ENCODE results near the gene FAM241A. TPM values are rescaled to one million over a fixed set of nuclear protein-coding genes. Genes with fewer than 3 reads are reported as not detected.

Gene FAM241A
- total and polyA plus RNA-seq, 2 of the 13 experiments (the other 11 are each of a cell fraction or from before 2014, with no cell fraction given), result 0.61 to 0.69 TPM

GRCh38 chr4:112153211-112153791 lies 8.0 kb downstream of the FAM241A start:
- in situ Hi-C loops (cut with HindIII; ENCODE audit: extremely low pct_ligation_motif_present, low pct_unique_long_range_greater_than_20kb) (no loop called here), intact Hi-C loops (cut with micrococcal nuclease; ENCODE audit: unreplicated experiment) (no loop called here)
- Histone ChIP-seq H3K9me3 (ENCODE audit: low read length) (no peaks in the 10 kb centered on the region), H3K79me2 (ENCODE audit: insufficient read depth, low read length) (no peaks in the 10 kb centered on the region), H4K20me1 (ENCODE audit: insufficient read depth, low read length) (no peaks in the 10 kb centered on the region), H3K4me2 (ENCODE audit: low read depth, low read length) (no peak overlapping the region), H3K27ac (ENCODE audit: extremely low read length, insufficient read depth, low read length) (no peak overlapping the region), H2AFZ (ENCODE audit: low read length) (no peak overlapping the region), H3K9ac (ENCODE audit: insufficient read depth, low read depth, low read length) (no peak overlapping the region), H3K4me3 (replicated peaks in 1 of 3; ENCODE audit: insufficient read depth in 1 of 3, low read depth in 2 of 3, low read length in 3 of 3) (no peak overlapping the region), H3K4me1 (ENCODE audit: insufficient read depth, low read length) (no peaks in the 10 kb centered on the region), H3K36me3 (replicated peaks in 1 of 2; ENCODE audit: control insufficient read depth in 1 of 2, insufficient read depth in 2 of 2, low read length in 2 of 2) (no peaks in the 10 kb centered on the region), H3K27me3 (ENCODE audit: control insufficient read depth in 1 of 2, insufficient read depth in 2 of 2, low read length in 2 of 2) (no peaks in the 10 kb centered on the region)
- BruUV-seq (replicated peaks), result no TSS peak
- ATAC-seq (no peak), DNase-seq (ENCODE audit: low spot score) (no peak), FAIRE-seq (no peak)
- ChIA-PET POLR2A (no interaction called here), CTCF (ENCODE audit: low intra/inter-chr PET ratio, low total read pairs) (no interaction called here)
- WGBS (ENCODE audit: low lambda C conversion rate), result 83% methylated on average over 4 of the region's 4 CpGs
- TF ChIP-seq TOPORS (CRISPR knock-in tag; IDR thresholded peaks at IDR 0.05) (no peak), HNRNPUL1 (IDR thresholded peaks at IDR 0.05; ENCODE audit: low read depth, low read length) (no peak), AGO2 (optimal IDR thresholded peaks at IDR 0.05; ENCODE audit: low read depth, low read length) (no peak), POLR2G (IDR thresholded peaks at IDR 0.05; ENCODE audit: low read depth, low read length) (no peak), HES4 (CRISPR knock-in tag; IDR thresholded peaks at IDR 0.05; ENCODE audit: borderline replicate concordance) (no peak), ZNF280B (CRISPR knock-in tag; IDR thresholded peaks at IDR 0.05; ENCODE audit: borderline replicate concordance) (no peak), FOXJ3 (CRISPR knock-in tag; IDR thresholded peaks at IDR 0.05; ENCODE audit: borderline replicate concordance) (no peak), ZNF33B (CRISPR knock-in tag; IDR thresholded peaks at IDR 0.05) (no peak), SSRP1 (CRISPR knock-in tag; IDR thresholded peaks at IDR 0.05) (no peak), EEA1 (CRISPR knock-in tag; IDR thresholded peaks at IDR 0.05; ENCODE audit: borderline replicate concordance) (no peak), ZNF142 (CRISPR knock-in tag; IDR thresholded peaks at IDR 0.05) (no peak), HNRNPLL (IDR thresholded peaks at IDR 0.05; ENCODE audit: low read depth, low read length, poor library complexity, severe bottlenecking) (no peak)
- TF ChIP-seq, protein P1, sequence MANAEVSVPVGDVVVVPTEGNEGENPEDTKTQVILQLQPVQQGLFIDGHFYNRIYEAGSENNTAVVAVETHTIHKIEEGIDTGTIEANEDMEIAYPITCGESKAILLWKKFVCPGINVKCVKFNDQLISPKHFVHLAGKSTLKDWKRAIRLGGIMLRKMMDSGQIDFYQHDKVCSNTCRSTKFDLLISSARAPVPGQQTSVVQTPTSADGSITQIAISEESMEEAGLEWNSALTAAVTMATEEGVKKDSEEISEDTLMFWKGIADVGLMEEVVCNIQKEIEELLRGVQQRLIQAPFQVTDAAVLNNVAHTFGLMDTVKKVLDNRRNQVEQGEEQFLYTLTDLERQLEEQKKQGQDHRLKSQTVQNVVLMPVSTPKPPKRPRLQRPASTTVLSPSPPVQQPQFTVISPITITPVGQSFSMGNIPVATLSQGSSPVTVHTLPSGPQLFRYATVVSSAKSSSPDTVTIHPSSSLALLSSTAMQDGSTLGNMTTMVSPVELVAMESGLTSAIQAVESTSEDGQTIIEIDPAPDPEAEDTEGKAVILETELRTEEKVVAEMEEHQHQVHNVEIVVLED (CRISPR knock-in tag; IDR thresholded peaks at IDR 0.05; ENCODE audit: borderline replicate concordance), result no peak
- TF ChIP-seq, protein P2, sequence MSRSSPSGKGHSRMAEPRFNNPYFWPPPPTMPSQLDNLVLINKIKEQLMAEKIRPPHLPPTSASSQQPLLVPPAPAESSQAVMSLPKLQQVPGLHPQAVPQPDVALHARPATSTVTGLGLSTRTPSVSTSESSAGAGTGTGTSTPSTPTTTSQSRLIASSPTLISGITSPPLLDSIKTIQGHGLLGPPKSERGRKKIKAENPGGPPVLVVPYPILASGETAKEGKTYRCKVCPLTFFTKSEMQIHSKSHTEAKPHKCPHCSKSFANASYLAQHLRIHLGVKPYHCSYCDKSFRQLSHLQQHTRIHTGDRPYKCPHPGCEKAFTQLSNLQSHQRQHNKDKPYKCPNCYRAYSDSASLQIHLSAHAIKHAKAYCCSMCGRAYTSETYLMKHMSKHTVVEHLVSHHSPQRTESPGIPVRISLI (CRISPR knock-in tag; IDR thresholded peaks at IDR 0.05; ENCODE audit: borderline replicate concordance), result no peak

Data from HepG2 (cell line).